ENCODE data around the gene KRTAP20-2. TPM values are rescaled to one million over a fixed set of nuclear protein-coding genes. Genes with fewer than 3 reads are reported as not detected.

The KRTAP20-2 gene
- total RNA-seq, 1 donor from 2014 or later = not detected

GRCh38 chr21:30676737-30677136, 41.7 kb downstream of the KRTAP20-2 start:
- no peak for DNase-seq

GRCh38 chr21:30680586-30680985, 45.6 kb downstream of the KRTAP20-2 start:
- no peak for DNase-seq

- DNase-seq = no peak
Observed at GRCh38 chr21:30684506-30684905, 49.5 kb downstream of the KRTAP20-2 start.

Other genes starting within 250 kb of the KRTAP20-2 start
- not detected in 2 replicates for gene KRTAP13-1, start 239.2 kb upstream of the KRTAP20-2 start, total RNA-seq
- gene KRTAP13-3, start 209.3 kb upstream of the KRTAP20-2 start, total RNA-seq = not detected in 2 replicates
- gene KRTAP13-4, start 205.0 kb upstream of the KRTAP20-2 start, total RNA-seq = not detected in 2 replicates
- not detected in 2 replicates for gene KRTAP15-1, start 194.9 kb upstream of the KRTAP20-2 start, total RNA-seq
- not detected in 2 replicates for gene KRTAP19-1, start 154.8 kb upstream of the KRTAP20-2 start, total RNA-seq
- not detected in 2 replicates for gene KRTAP19-2, start 147.8 kb upstream of the KRTAP20-2 start, total RNA-seq
- gene KRTAP19-3, start 143.2 kb upstream of the KRTAP20-2 start, total RNA-seq = not detected in 2 replicates
- not detected in 2 replicates for gene KRTAP19-4, start 138.0 kb upstream of the KRTAP20-2 start, total RNA-seq
- not detected in 2 replicates for gene KRTAP19-5, start 133.1 kb upstream of the KRTAP20-2 start, total RNA-seq
- not detected in 2 replicates for gene KRTAP19-6, start 93.3 kb upstream of the KRTAP20-2 start, total RNA-seq
- not detected in 2 replicates for gene KRTAP19-7, start 73.9 kb upstream of the KRTAP20-2 start, total RNA-seq
- gene KRTAP22-2, start 44.8 kb upstream of the KRTAP20-2 start, total RNA-seq = not detected in 2 replicates
- gene KRTAP6-3, start 42.8 kb upstream of the KRTAP20-2 start, total RNA-seq = not detected in 2 replicates
- gene KRTAP6-2, start 36.3 kb upstream of the KRTAP20-2 start, total RNA-seq = not detected in 2 replicates
- gene KRTAP22-1, start 34.1 kb upstream of the KRTAP20-2 start, total RNA-seq = not detected in 2 replicates
- not detected in 2 replicates for gene KRTAP6-1, start 21.3 kb upstream of the KRTAP20-2 start, total RNA-seq
- not detected in 2 replicates for gene KRTAP20-1, start 18.8 kb upstream of the KRTAP20-2 start, total RNA-seq
- not detected in 2 replicates for gene KRTAP20-4, start 14.6 kb upstream of the KRTAP20-2 start, total RNA-seq
- not detected in 2 replicates for gene KRTAP20-3, start 7.7 kb downstream of the KRTAP20-2 start, total RNA-seq
- not detected in 2 replicates for gene KRTAP21-3, start 83.6 kb downstream of the KRTAP20-2 start, total RNA-seq
- 0.68 TPM in 1 of 2 replicates, not detected in the other for gene KRTAP21-2, start 112.1 kb downstream of the KRTAP20-2 start, total RNA-seq
- not detected in 2 replicates for gene KRTAP21-1, start 120.2 kb downstream of the KRTAP20-2 start, total RNA-seq
- gene KRTAP8-1, start 178.1 kb downstream of the KRTAP20-2 start, total RNA-seq = not detected in 2 replicates
- gene KRTAP7-1, start 194.6 kb downstream of the KRTAP20-2 start, total RNA-seq = not detected in 2 replicates
- gene KRTAP11-1, start 246.4 kb downstream of the KRTAP20-2 start, total RNA-seq = not detected in 2 replicates

Measured in dermis blood vessel endothelial cell (primary cell).